ENCODE results near the gene GPR26.
"Not testable (repeated sequence)": the region's sequence is repeated elsewhere in the genome, so short reads cannot be mapped to it uniquely, and the experiment has no call there.

The GPR26 gene

GRCh38 chr10:123718544-123719060, 52.4 kb downstream of the GPR26 start:
- DNase-seq = no peak

DNA sequence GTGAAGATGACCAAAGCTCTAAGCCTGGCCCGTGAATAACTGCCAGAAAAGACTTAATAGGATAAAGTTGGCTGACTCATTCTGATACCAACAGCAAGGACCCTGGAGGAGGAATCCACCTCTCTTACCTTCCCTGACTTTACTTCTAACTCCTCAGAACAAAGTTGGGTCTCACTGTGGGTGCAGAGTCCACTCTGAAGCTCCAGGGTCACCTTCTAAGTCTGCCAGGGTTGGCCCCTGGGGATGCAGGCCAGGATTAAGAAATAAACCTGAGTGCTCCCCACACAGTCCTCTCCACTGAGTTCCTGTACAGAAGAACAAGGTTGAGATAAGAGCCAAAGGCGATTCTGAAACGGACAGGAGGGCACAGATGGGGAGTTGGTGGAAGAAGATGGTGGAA, 54.4 kb downstream of the GPR26 start:
- DNase-seq = no peak

- no peak for DNase-seq
Observed at GRCh38 chr10:123721441-123722049, 55.4 kb downstream of the GPR26 start.

DNA sequence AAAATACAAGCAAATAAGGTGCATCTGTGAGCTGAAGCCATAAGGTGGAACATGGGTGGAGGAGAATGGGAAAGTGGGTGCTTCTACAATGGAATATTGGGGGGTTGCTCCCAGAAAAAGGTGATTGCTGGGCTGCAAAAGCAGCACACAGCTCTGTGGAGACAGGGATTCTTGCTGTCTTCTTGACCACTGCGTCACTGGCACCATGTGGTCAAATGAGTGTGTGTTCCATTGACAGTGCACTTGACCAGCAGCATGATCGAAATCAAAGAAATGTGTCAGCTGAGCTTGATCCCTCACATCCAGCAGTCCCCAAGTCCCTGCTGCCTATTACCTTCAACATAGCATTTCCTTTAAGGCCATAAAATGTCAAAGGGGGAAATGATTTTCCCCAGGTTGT, 56.2 kb downstream of the GPR26 start:
- no peak for DNase-seq

DNA sequence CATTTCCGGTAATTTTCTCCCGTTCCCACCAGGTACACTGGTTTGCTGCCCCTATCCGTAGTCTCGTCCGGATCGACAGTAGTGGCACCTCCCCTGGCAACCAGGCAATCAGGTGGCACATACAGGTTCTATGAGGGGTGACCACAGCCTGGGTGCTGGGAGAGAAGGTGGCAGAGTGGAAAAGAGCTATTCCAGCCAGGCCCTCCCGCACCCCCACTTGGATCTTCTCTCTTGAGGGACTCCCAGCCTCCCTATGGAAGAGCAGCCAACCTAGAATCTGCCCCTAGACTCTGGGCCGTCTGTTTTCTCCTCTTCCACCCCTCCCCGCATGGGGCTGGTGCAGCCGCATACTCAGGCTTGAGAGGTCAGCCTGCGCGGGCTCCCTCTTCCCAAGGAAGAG, 58.6 kb downstream of the GPR26 start:
- no peak for DNase-seq

DNA sequence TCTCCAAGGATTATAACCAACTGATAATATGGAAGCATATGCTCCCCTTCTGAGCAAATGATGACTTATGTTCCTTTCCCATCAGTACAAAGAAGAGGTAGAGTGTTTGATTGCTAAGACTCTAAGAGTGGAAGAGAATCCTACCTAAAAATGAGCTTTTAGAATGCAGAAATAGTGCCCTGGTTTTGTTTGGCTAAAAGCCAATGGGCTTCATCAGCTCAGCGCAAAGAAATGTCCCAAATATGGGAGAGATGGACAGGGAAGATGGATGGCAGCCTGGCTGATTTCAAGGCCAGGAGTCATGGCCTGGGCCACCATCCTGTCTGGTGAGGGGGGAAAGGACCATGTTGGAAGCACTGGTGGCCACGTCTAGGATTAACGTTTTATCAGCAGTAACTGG, 60.2 kb downstream of the GPR26 start:
- no peak for DNase-seq

DNA sequence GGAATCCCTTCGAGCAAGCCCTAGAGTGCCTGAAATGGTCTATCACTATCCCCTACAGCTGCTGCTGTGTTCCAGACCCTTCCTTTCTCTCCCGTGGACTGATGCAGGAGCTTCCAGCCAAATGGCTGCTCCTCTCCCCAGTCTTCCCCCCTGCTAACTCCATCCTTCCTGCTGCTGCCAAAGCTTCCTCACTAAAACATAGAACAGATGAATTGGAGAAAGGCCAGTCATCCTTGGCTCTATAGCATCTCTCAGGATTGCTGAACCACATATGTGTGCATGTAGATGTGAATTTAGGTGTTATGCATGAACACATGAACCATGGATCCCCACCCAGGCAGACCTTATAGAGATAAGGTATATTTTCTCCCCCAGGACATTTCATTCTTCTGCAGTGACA, 60.7 kb downstream of the GPR26 start:
- no peak for DNase-seq

DNA sequence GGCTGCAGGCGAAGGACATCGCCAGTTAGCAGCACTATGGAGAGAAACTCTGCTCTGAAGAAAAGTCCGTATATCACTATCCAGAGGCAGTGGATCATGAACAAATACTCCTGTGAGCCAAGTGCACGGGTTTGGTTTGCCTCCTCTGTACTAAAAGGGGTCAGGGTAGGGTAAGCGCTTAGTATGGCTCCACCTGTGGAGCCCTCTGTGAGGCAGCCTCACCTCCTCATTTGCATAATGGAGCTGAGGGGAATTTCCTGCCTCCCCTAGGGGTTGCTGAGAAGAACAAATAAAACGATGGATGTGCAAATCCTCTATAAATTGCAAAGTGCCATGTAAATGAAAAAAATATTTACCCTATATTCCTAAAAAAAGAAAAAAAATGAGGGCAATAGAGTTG, 63.4 kb downstream of the GPR26 start:
- DNase-seq = no peak

GRCh38 chr10:123736917-123737316, 70.8 kb downstream of the GPR26 start:
- not testable (repeated sequence) for DNase-seq

DNA sequence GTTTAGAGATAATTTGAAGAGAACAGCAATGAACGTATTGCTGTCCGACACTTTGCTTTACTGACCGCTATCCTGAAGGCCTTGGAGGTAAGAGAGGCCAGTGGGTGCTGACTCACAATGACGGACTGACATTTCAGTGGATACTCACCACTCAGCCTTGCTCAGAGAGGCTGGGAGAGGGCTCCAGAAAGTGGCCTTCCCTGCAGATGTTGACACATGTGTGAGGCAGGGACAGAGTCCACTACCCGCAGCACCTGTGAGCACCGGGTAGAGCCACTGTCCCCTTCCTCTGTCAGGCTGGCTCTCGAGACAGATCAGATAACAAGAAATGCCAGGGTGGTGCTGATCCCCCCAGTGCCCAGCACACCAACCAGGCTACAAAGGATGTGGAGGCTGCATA, 75.0 kb downstream of the GPR26 start:
- DNase-seq = no peak

DNA sequence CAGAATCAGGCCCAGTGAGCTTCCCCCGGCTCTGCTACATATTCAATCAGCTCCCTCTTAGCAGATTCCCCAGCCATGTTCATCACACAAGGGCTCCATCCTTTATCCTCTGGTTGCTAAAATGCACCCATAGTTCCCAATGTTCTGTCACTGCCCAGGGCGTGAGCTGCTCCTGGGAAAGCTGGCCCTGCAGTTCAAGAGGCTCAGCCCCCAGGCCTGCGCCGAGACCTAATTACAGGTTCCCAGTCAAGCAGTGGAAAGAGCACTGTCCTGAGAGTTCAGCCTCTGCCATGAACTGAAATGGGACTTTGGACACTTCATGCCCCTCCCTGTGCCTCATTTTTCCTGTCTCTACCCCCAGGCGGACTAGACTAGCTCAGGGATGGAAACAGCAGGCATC, 75.6 kb downstream of the GPR26 start:
- DNase-seq = no peak

GRCh38 chr10:123742751-123743440, 76.7 kb downstream of the GPR26 start:
- DNase-seq = no peak

DNA sequence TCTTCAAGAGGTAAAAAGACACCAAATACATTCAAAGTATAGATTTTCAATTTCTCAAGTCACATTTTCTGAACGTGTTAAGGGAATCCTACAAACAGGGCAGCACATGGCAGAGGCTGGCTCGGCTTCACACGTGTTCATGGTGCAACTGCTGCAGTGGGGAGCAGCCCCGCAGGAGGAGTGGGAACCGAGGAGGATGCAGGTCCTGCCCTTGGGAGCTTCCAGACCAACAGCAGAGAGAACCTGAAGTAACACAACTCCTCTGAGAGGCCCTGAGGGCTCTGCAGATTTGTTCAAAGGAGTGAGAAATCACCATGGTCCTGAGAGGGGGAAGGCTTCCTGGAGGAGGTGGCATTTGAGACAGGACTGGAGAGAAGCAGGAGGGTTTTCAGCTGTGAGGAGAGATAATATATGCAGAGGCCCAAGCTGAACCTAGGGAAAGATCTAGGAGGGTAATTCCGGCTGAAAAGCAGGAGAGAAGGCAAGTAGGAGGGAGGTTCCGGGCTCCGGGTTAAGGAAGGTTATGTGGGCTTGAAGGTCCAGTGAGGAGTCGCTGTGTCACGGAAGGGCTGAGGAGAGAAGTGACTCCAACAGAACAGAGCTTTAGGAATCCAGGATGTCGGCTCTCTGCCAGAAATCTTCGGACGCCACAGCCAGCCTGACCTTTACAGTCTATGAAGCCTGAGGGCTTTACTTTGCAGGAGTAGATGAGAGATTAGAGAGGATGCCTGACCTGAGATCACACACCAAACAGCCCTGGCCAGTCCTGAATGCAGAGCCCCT, 77.5 kb downstream of the GPR26 start:
- no peak for DNase-seq

GRCh38 chr10:123744224-123744536, 78.0 kb downstream of the GPR26 start:
- no peak for DNase-seq

All from NCI-H345 (cell line).